Smooth muscle cell (in vitro differentiated cells): Measurements from ENCODE around the gene ALDH4A1. TPM values are rescaled to one million over a fixed set of nuclear protein-coding genes. Genes with fewer than 3 reads are reported as not detected.

ENCODE experiments used
- DNase-seq: peaks from one replicate; lab custom pipeline; 2025; ENCODE audit not compliant: unreplicated experiment; lab: John Stamatoyannopoulos, UW
- H2AFZ ChIP-seq: fragments of 200-600 bp; sonication (generic); 2 replicates; pipeline ENCODE4 v1.6.0; 2016; ENCODE audit warnings: antibody characterized with exemption, low read depth, mild to moderate bottlenecking
- H3F3A ChIP-seq: fragments of 200-600 bp; sonication (generic); 2 replicates; pipeline ENCODE4 v1.6.0; 2017; ENCODE audit warnings: antibody characterized with exemption, low read depth
- H3K27ac ChIP-seq: fragments of 200-600 bp; sonication (generic); 2 replicates; pipeline ENCODE4 v1.5.1; 2016; ENCODE audit warnings: low read depth, mild to moderate bottlenecking
- H3K27me3 ChIP-seq: fragments of 200-600 bp; sonication (generic); 2 replicates; pipeline ENCODE4 v1.6.1; 2016; ENCODE audit warnings: low read depth, mild to moderate bottlenecking
- H3K36me3 ChIP-seq: fragments of 200-600 bp; sonication (generic); 2 replicates; pipeline ENCODE4 v1.5.1; 2016; ENCODE audit warnings: low read depth
- H3K4me1 ChIP-seq: fragments of 200-600 bp; sonication (generic); 2 replicates; pipeline ENCODE4 v1.5.1; 2016; ENCODE audit warnings: low read depth
- H3K4me2 ChIP-seq: fragments of 200-600 bp; sonication (generic); 2 replicates; pipeline ENCODE4 v1.6.0; 2016; ENCODE audit warnings: mild to moderate bottlenecking
- H3K4me3 ChIP-seq: fragments of 200-600 bp; sonication (generic); 2 replicates; pipeline ENCODE4 v1.5.1; 2016; ENCODE audit warnings: mild to moderate bottlenecking
- H3K79me2 ChIP-seq: fragments of 200-600 bp; sonication (generic); 2 replicates; pipeline ENCODE4 v1.6.0; 2016; ENCODE audit warnings: low read depth, mild to moderate bottlenecking
- H3K9ac ChIP-seq: fragments of 200-600 bp; sonication (generic); 2 replicates; pipeline ENCODE4 v1.6.0; 2016; ENCODE audit warnings: low read depth
- H3K9me3 ChIP-seq: fragments of 200-600 bp; sonication (generic); replicated peaks from 2 replicates; pipeline ENCODE4 v1.5.1; 2016; ENCODE audit warnings: low read depth
- H4K20me1 ChIP-seq: fragments of 200-600 bp; sonication (generic); 2 replicates; pipeline ENCODE4 v1.6.0; 2016; ENCODE audit warnings: low read depth
- WGBS: methylation state at CpG from one replicate; pipeline ENCODE4 v1.1.7; 2016; ENCODE audit warnings: low lambda C conversion rate; 5-methylcytosine and 5-hydroxymethylcytosine counted together
- polyA plus RNA-seq: library from polyadenylated mRNA; unstranded; fragments of >200 nt; fragmentation: Nextera tagmentation; extraction: Ambion mirVana; gene quantifications from 2 replicates; pipeline ENCODE4 v1.2.1, GENCODE V29; 2016
- total RNA-seq: library from RNA; depleted of rRNA; stranded (reverse); fragments of >200 nt; gene quantifications from 2 replicates; pipeline ENCODE4 v1.2.3, GENCODE V29; 2014
- TF ChIP-seq, protein P1 (sequence below): fragments of 200-600 bp; sonication (generic); IDR thresholded peaks from 2 replicates; pipeline ENCODE4 v1.5.1; 2017; ENCODE audit warnings: borderline replicate concordance, mild to moderate bottlenecking, antibody characterized with exemption; ENCODE audit not compliant: insufficient read depth, poor library complexity, severe bottlenecking

ALDH4A1 gene
- total and polyA plus RNA-seq, 2 experiments from 2014 or later: 4.8 to 7.2 TPM

DNA sequence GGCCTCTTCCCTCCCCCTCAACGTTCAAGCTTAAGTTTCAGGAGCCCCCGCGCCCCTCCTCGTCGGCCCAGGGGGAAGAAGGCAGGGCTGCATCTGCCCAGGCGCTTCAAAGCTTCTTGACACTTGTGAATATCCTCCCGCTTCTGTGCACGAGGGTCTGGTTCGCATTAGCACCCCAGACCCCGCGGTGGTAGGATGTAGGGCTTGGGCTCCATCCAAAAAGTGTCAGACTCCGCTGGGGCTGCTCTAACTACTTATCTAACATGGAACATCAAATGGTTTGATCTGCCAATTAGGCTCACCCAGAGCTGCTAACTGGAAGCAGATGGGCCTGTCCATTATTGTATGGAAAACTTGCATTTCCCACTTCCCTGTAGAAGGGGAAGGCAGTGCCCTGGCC lies 71.8 kb downstream of the ALDH4A1 start:
- Histone ChIP-seq H3K4me1 (no peaks in the 10 kb centered on the region), H3K27me3 (peaks cover 22% of the 10 kb centered on the region), H3K4me3 (no peak overlapping the region), H3K27ac (no peak overlapping the region), H3K4me2 (no peak overlapping the region), H2AFZ (no peak overlapping the region), H3K36me3 (no peaks in the 10 kb centered on the region), H3K79me2 (no peaks in the 10 kb centered on the region), H4K20me1 (no peaks in the 10 kb centered on the region), H3K9ac (no peak overlapping the region), H3F3A (no peaks in the 10 kb centered on the region), H3K9me3 (no peaks in the 10 kb centered on the region)
- DNase-seq: no peak
- TF ChIP-seq, protein P1, sequence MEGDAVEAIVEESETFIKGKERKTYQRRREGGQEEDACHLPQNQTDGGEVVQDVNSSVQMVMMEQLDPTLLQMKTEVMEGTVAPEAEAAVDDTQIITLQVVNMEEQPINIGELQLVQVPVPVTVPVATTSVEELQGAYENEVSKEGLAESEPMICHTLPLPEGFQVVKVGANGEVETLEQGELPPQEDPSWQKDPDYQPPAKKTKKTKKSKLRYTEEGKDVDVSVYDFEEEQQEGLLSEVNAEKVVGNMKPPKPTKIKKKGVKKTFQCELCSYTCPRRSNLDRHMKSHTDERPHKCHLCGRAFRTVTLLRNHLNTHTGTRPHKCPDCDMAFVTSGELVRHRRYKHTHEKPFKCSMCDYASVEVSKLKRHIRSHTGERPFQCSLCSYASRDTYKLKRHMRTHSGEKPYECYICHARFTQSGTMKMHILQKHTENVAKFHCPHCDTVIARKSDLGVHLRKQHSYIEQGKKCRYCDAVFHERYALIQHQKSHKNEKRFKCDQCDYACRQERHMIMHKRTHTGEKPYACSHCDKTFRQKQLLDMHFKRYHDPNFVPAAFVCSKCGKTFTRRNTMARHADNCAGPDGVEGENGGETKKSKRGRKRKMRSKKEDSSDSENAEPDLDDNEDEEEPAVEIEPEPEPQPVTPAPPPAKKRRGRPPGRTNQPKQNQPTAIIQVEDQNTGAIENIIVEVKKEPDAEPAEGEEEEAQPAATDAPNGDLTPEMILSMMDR: no peak
- 76% methylated on average over 12 of the region's 12 CpGs for WGBS

DNA sequence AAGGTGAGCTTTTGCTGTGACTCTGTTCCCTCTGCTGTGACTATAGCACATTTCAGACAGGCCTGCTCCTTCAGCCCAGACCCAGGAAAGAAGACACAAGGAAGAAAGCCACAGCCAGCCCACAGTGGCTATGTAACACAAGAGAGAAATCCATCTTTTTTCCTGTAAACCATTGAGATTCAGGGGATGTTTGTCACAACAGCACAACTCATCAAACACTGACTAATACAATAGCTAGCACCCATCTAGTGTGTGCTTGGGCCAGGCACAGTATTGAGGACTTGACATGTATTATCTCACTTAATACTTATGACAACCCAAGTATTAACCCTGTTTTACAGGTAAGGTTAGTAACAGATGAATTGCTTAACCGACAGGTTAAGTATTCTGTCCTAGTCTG lies 72.7 kb downstream of the ALDH4A1 start:
- WGBS: 92% methylated on average over 1 of the region's 1 CpG

DNA sequence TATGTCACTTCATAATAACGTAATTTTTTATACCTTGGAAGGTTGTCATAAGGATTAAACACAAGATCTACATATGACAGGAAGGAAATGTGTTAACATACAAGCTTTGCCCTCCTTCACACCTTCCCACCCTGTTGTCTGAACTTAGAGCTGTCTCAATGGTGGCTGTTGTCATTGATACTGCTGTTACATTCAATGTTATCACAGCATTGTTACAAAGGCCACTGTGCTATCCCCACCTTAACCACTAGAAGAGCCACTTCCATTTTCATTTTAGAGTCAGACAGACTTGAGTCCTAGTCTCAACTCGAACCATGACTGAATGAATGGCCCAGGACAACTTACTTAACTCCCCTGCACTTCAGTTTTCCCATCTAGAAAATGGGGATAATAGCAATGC lies 74.1 kb downstream of the ALDH4A1 start:
- TF ChIP-seq, protein P1: no peak
- Histone ChIP-seq H3F3A (no peaks in the 10 kb centered on the region), H3K4me2 (no peak overlapping the region), H4K20me1 (no peaks in the 10 kb centered on the region), H3K4me1 (no peaks in the 10 kb centered on the region), H3K9ac (no peak overlapping the region), H3K27me3 (peaks cover 1% of the 10 kb centered on the region), H2AFZ (no peak overlapping the region), H3K4me3 (no peak overlapping the region), H3K36me3 (no peaks in the 10 kb centered on the region), H3K27ac (no peak overlapping the region), H3K79me2 (no peaks in the 10 kb centered on the region), H3K9me3 (no peaks in the 10 kb centered on the region)
- WGBS: 49% methylated on average over 2 of the region's 2 CpGs
- DNase-seq: no peak

More for the DNA sequence above, 72.7 kb downstream of the ALDH4A1 start:
- no peak for DNase-seq
- no peaks in the 10 kb centered on the region for H3K79me2 ChIP-seq
- no peak overlapping the region for H3K27ac ChIP-seq
- TF ChIP-seq, protein P1: no peak
- no peak overlapping the region for H3K4me2 ChIP-seq
- H3K9ac ChIP-seq: no peak overlapping the region
- H3K4me1 ChIP-seq: no peaks in the 10 kb centered on the region
- no peaks in the 10 kb centered on the region for H4K20me1 ChIP-seq
- no peaks in the 10 kb centered on the region for H3K9me3 ChIP-seq
- no peaks in the 10 kb centered on the region for H3K36me3 ChIP-seq
- no peak overlapping the region for H3K4me3 ChIP-seq
- H3F3A ChIP-seq: no peaks in the 10 kb centered on the region
- H3K27me3 ChIP-seq: peaks cover 14% of the 10 kb centered on the region
- no peak overlapping the region for H2AFZ ChIP-seq

DNA sequence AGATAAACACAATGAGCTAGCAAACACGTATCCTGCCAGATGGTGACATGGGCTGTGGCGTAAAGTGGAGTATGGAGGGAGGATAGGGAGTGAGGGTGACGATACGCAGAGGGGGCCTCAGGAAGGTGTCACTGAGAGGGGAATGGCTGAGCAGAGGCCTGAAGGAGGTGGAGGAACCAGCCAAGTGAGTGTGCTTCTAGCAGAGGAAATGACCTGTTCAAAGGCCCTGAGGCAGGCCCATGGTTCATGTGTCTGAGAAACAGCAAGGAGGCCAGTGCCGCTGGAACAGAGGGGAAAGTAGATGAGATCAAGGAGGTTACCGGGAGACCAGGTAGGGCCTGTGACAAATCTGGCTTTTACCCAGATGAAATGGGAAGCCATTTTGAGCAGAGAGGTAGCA lies 78.9 kb downstream of the ALDH4A1 start:
- no peak for DNase-seq
- no peak overlapping the region for H3K4me3 ChIP-seq
- H3K9me3 ChIP-seq: no peaks in the 10 kb centered on the region
- no peaks in the 10 kb centered on the region for H3K79me2 ChIP-seq
- H2AFZ ChIP-seq: no peak overlapping the region
- H3K4me2 ChIP-seq: no peak overlapping the region
- H3K27me3 ChIP-seq: peaks cover 14% of the 10 kb centered on the region
- 82% methylated on average over 6 of the region's 6 CpGs for WGBS
- no peaks in the 10 kb centered on the region for H3K4me1 ChIP-seq
- no peak overlapping the region for H3K9ac ChIP-seq
- TF ChIP-seq, protein P1: no peak
- H3K27ac ChIP-seq: no peak overlapping the region
- no peaks in the 10 kb centered on the region for H3K36me3 ChIP-seq
- H4K20me1 ChIP-seq: no peaks in the 10 kb centered on the region
- no peaks in the 10 kb centered on the region for H3F3A ChIP-seq
